Esophagus squamous epithelium (tissue), 5 donors: ENCODE results near the gene NFE2. TPM values are rescaled to one million over a fixed set of nuclear protein-coding genes. Genes with fewer than 3 reads are reported as not detected.

Experiments used
- DNase-seq: peaks from one replicate; lab custom pipeline; 2025; lab: John Stamatoyannopoulos, UW
- H3K27ac ChIP-seq, 4 donors: fragments of 200-600 bp; sonication (generic); one replicate each; pipeline ENCODE4 v1.5.1; 2016 to 2019; ENCODE audit warnings: mild to moderate bottlenecking in 1 of 4
- H3K27me3 ChIP-seq, 4 donors: fragments of 200-600 bp; sonication (generic); 1 replicate in 3 of 4; 2 replicates in 1 of 4; pipeline versions ENCODE4 v1.5.1 to v1.6.0; 2017 to 2021; ENCODE audit warnings: antibody characterized with exemption in 1 of 4
- H3K36me3 ChIP-seq, 3 donors: fragments of 200-600 bp; sonication (generic); one replicate each; pipeline ENCODE4 v1.5.1; 2016 to 2019
- H3K4me1 ChIP-seq, 3 donors: fragments of 200-600 bp; sonication (generic); one replicate each; pipeline ENCODE4 v1.5.1; 2017 to 2019
- H3K4me3 ChIP-seq, 4 donors: fragments of 200-600 bp; sonication (generic); 1 replicate in 3 of 4; 2 replicates in 1 of 4; pipeline ENCODE4 v1.5.1; 2016 to 2019; ENCODE audit warnings: mild to moderate bottlenecking in 2 of 4, moderate library complexity in 1 of 4
- H3K9me3 ChIP-seq, 3 donors: fragments of 200-600 bp; sonication (generic); one replicate each; pipeline ENCODE4 v1.5.1; 2016 to 2019
- POLR2A ChIP-seq, 4 donors: fragments of 450-650 bp; IDR thresholded peaks; one replicate each; pipeline ENCODE4 v1.6.1; 2017; ENCODE audit warnings: antibody characterized with exemption in 4 of 4, mild to moderate bottlenecking in 4 of 4, moderate library complexity in 3 of 4
- WGBS, 2 donors: methylation state at CpG; one replicate each; pipeline ENCODE4 v1.1.5; 2018; 5-methylcytosine and 5-hydroxymethylcytosine counted together
- intact Hi-C: fragments of 100-400 bp; cut with DNase I; formaldehyde crosslinking; loops from one replicate; pipeline ENCODE4 v1.15.0; 2022
- total RNA-seq, 4 donors: library from RNA; depleted of rRNA; stranded (reverse); fragments of >200 nt; gene quantifications; one replicate each; pipeline ENCODE4 v1.1.0, GENCODE V29; 2016
- TF ChIP-seq, protein P1 (sequence below), 6 experiments: fragments of 450-650 bp in 4 of 6; fragments of 200-600 bp in 2 of 6; sonication (generic) in 2 of 6; IDR thresholded peaks; one replicate each; pipeline ENCODE4 v1.5.1; 2016 to 2019; ENCODE audit warnings: antibody characterized with exemption in 6 of 6, mild to moderate bottlenecking in 4 of 6, moderate library complexity in 4 of 6
- donor health status: DM: yes; HTN: yes; CAD: no.

NFE2 gene
- total RNA-seq, 4 donors from 2014 or later, result 0.15 to 0.44 (median 0.38) TPM; not detected in 1

DNA sequence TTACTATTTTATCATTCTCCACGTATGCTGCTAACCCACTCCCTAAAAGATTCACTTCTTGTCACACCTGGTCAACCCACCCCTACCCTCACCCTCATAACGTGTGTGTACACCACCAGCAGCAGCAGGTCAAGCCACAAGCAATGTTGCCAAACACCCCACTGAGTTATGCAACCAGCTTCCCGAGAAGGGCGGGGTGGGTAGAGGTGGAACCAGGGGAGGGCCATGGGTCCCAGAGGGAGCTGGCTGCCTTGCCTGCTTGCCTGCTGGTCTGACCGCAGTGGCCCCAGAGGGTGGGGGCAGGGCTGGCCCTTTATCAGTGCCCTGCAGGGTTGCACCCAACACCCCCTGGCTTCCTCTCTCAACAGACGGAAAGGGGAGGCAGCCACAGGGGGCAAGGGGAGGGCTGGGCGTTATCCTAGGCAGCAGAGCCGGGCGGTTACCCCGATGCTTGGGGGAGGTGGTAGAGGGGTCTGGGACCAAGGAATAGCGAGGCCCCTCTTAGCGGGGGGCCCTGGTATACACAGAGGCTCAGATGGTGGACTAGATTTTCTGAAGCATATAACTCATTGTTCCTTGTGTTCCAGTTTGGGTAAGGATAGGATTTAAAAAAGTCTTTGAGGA is 3.5 kb upstream of the NFE2 start:
- intact Hi-C loops, result no loop called here
- peaks cover 0 to 46% (median 0%) of the 10 kb centered on the region in 4 donors for H3K27me3 ChIP-seq
- no peaks in the 10 kb centered on the region for H3K36me3 ChIP-seq
- 6 to 12% methylated on average over 2 to 4 of the region's 12 CpGs for WGBS, 2 donors
- peak overlapping the region in 1 of 4 donors; percentile 38 for H3K4me3 ChIP-seq
- no peak for TF ChIP-seq POLR2A (IDR thresholded peaks at IDR 0.05)
- TF ChIP-seq, protein P1, sequence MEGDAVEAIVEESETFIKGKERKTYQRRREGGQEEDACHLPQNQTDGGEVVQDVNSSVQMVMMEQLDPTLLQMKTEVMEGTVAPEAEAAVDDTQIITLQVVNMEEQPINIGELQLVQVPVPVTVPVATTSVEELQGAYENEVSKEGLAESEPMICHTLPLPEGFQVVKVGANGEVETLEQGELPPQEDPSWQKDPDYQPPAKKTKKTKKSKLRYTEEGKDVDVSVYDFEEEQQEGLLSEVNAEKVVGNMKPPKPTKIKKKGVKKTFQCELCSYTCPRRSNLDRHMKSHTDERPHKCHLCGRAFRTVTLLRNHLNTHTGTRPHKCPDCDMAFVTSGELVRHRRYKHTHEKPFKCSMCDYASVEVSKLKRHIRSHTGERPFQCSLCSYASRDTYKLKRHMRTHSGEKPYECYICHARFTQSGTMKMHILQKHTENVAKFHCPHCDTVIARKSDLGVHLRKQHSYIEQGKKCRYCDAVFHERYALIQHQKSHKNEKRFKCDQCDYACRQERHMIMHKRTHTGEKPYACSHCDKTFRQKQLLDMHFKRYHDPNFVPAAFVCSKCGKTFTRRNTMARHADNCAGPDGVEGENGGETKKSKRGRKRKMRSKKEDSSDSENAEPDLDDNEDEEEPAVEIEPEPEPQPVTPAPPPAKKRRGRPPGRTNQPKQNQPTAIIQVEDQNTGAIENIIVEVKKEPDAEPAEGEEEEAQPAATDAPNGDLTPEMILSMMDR (IDR thresholded peaks at IDR 0.05), result no peak
- peak overlapping the region in 2 of 4 donors; percentile 9 to 40 for H3K27ac ChIP-seq
- no peaks in the 10 kb centered on the region for H3K9me3 ChIP-seq
- peaks cover 17 to 45% (median 26%) of the 10 kb centered on the region in 3 donors for H3K4me1 ChIP-seq
- peak; percentile 47 for DNase-seq

DNA sequence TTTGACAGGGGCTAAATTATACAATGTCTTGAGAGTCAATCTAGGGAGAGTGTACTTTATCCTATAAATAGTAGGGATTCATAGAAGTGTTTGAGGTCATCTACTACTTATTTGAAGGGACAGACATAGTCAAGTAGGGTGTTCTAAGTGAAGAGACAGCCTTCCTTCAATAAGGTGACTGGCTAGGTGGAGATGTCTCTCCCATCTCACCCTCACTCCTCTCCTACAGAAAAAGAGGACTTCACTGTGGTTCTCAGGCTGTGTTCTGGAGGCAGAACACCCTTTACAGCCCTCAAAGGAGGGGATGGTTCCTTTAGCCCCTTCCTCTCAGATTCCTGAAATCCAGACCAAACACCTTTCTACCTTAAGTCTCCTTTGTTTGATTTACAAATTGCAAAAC is 2.8 kb upstream of the NFE2 start:
- intact Hi-C loops, result no loop called here
- Histone ChIP-seq H3K9me3 (no peaks in the 10 kb centered on the region), H3K36me3 (no peaks in the 10 kb centered on the region), H3K4me1 (peaks cover 17 to 45% (median 26%) of the 10 kb centered on the region in 3 donors), H3K27me3 (peaks cover 0 to 53% (median 0%) of the 10 kb centered on the region in 4 donors), H3K4me3 (no peak overlapping the region), H3K27ac (no peak overlapping the region)
- TF ChIP-seq POLR2A (IDR thresholded peaks at IDR 0.05), result no peak
- TF ChIP-seq, protein P1 (IDR thresholded peaks at IDR 0.05), result no peak
- DNase-seq, result no peak

DNA sequence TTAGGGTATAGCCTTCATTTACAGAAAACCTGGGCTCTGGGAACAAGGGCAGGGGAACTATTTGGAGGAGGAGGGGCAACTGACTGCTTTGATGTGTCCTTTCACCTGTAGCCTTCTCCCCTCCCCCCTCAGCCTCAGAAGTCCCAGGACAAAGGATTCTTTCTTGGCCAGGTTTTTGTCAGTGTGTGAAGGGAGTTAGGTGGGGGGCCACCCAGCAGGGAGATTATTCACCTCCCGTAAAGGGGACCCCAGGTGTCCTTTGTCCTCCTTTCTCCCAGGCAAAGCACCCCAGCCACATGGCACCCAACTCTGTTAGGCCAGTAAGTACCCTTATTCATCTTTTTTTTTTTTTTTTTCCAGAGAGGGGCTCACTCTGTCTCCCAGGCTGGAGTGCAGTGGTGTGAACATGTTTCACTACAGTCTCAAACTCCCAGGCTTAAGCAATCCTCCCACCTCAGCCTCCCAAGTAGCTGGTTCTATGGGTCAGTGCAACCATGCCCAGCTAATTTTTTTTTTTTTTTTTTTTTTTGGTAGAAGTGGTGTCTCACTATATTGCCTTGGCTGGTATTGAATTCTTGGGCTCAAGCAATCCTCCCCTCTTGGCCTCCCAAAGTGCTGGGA is 723 bp upstream of the NFE2 start:
- no peak overlapping the region for H3K4me3 ChIP-seq
- no peak overlapping the region for H3K27ac ChIP-seq
- H3K27me3 ChIP-seq, result peaks cover 0 to 57% (median 0%) of the 10 kb centered on the region in 4 donors
- no peak for DNase-seq
- peaks cover 17 to 39% (median 22%) of the 10 kb centered on the region in 3 donors for H3K4me1 ChIP-seq
- no peak for TF ChIP-seq POLR2A (IDR thresholded peaks at IDR 0.05)
- TF ChIP-seq, protein P1 (IDR thresholded peaks at IDR 0.05), result no peak
- WGBS, 2 donors, result 80 to 100% methylated on average over 1 of the region's 1 CpG
- intact Hi-C loops, result no loop called here
- H3K9me3 ChIP-seq, result no peaks in the 10 kb centered on the region
- H3K36me3 ChIP-seq, result no peaks in the 10 kb centered on the region

DNA sequence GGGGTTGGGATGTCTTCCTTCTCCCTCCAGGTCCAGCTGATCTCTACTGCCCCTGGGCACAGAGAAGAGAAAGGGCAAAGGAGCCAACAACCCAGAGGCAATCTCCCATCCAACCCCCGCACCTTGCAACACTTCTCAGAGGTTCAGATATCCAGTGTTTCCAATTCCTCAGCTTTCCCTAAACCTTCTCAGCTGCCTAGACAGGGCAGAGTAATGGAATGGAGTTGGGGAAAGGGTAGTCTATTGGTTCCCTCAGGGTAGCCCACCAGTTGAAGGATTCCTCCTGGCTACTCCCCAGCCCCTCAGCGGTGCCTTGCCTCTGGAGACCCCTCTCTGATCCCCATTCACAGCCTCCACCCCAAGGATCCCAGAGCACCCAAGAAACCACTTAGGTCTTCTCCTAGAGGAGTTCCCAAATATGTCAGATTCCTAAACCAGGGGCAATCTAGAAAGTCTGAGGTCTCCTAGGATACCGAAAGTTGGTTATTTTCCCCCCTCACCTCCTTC is 537 bp downstream of the NFE2 start:
- no peaks in the 10 kb centered on the region for H3K9me3 ChIP-seq
- H3K4me3 ChIP-seq, result peak overlapping the region in 3 of 4 donors; percentile 20 to 53 (median 23)
- DNase-seq, result no peak
- TF ChIP-seq, protein P1 (IDR thresholded peaks at IDR 0.05), result no peak
- no peak for TF ChIP-seq POLR2A (IDR thresholded peaks at IDR 0.05)
- WGBS, 2 donors, result 32 to 38% methylated on average over 3 of the region's 3 CpGs
- H3K36me3 ChIP-seq, result no peaks in the 10 kb centered on the region
- intact Hi-C loops, result no loop called here
- H3K27ac ChIP-seq, result no peak overlapping the region
- H3K27me3 ChIP-seq, result peaks cover 0 to 57% (median 0%) of the 10 kb centered on the region in 4 donors
- peaks cover 17 to 37% (median 20%) of the 10 kb centered on the region in 3 donors for H3K4me1 ChIP-seq
